ENCODE measurements around the gene GABRB1.

The GABRB1 gene

DNA sequence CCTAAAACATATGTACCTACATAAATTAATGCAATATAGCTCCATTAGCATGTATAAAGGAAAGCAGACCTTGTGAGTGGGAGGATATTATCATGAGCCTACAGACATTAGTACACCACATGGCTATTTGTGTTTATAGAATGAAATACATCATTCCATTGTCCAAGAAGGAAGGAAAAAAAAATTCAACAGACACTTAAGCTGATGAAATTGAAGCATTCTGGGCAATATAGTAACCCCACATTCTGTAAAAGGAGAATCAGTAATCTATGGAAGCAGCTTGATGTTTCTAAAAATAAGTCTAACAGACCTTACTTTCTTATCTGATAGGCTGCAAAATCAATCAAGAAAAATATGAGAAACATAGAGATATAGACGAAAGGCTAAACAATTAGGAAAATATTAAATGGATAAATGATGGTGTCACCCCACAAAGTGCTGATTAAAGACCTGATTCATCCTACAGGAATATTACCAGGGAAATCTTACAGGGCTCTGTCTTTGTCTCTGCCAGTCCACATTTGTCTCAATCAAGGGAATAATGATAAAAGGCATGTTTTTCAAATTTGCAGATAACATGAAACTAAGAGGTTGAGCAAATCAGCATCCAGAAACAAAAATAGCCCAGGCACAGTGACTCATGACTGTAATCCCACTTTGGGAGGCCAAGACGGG, 355.3 kb downstream of the GABRB1 start:
- DNase-seq (ENCODE audit: low read depth): no peak

DNA sequence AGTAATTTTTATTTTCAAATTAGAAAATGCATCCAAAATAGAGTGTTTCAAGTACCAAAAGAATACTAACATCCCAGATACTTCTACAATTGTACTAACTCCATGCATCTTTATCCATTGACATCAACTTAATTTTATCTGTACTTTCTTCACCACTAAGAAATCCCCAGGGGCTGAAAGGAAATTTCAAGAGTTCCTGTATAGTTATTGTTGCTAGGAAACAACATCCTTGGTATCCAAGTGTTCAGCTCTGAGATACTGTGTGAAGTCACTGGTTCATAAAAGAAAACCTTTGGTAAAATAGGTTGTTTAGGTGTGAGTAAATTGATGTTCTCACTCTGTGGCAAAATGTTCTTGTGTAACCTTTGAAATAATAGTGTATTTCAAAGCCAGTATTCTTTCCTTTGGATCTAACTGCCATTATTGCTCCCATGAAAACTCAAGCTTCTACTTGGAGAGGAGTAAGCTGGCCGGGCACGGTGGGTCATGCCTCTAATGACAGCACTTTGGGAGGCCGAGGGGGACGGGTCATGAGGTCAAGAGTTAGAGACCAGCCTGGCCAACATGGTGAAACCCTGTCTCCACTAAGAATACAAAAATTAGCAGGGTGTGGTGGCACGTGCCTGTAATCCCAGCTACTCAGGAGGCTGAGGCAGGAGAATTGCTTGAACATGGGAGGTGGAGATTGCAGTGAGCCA, 359.2 kb downstream of the GABRB1 start:
- DNase-seq (ENCODE audit: low read depth): no peak

- no peak for DNase-seq (ENCODE audit: low read depth)
Observed at GRCh38 chr4:47391256-47391655, 359.9 kb downstream of the GABRB1 start.

- no peak for DNase-seq (ENCODE audit: low read depth)
Observed at GRCh38 chr4:47406408-47406807, 375.0 kb downstream of the GABRB1 start.

DNA sequence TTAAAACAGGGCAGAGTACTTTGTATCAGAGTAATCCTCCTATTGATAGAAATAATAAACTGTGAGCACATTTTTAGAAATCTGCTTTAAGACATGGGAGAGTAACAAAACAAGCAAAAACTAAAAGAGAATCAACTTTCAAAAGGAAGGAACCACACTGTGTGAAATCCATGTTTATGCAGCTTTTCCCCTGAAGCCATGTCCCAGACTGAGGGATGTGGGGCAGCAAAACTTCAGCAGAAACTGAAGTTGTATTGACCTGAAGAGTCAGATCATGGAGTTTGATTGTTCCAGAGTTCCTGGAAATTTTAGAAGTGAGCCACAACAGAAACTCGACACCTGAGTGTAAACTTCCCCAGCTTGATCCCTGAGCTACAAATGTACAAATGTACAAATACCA, 378.9 kb downstream of the GABRB1 start:
- no peak for DNase-seq (ENCODE audit: low read depth)

DNA sequence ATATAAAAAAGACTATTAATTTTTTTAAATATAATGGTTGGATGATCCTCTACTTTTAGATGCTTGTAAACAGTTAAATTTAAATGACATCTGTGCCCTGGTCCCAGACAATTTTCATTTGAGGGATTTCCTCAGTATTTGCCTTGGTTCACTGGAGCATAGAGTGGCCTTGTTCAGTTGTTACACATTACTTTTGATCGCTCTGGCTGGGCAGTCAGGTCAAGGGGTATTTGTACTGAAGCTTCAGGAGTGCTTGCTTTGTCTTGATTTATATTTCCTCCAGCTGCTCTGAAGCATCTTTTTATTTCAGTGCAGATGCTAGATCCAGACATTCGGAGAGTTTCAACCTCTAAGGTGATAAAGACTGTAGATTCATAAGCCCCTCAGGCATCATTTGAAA, 382.2 kb downstream of the GABRB1 start:
- DNase-seq (ENCODE audit: low read depth): no peak

GRCh38 chr4:47415719-47416118, 384.4 kb downstream of the GABRB1 start:
- no peak for DNase-seq (ENCODE audit: low read depth)

DNA sequence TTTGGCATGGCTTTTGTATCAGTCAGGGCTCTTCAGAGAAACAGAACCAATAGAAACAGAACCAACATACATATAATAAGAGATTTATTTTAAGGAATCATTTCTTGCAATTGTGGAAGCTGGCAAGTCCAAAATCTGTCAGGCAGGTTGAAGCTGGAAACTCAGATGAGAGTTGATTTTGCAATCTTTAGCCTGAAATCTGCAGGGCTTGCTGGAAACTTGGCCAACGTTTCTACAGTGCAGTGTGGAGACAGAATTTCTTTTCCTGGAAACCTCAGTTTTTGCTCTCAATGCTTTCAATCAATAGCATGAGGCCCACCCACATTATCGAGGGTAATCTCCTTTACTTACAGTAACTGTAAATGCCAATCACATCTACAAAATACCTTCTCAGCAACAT, 386.8 kb downstream of the GABRB1 start:
- no peak for DNase-seq (ENCODE audit: low read depth)

GRCh38 chr4:47419296-47419695, 387.9 kb downstream of the GABRB1 start:
- DNase-seq (ENCODE audit: low read depth): no peak

- no peak for DNase-seq (ENCODE audit: low read depth)
Observed at GRCh38 chr4:47425628-47426027, 394.3 kb downstream of the GABRB1 start.

DNA sequence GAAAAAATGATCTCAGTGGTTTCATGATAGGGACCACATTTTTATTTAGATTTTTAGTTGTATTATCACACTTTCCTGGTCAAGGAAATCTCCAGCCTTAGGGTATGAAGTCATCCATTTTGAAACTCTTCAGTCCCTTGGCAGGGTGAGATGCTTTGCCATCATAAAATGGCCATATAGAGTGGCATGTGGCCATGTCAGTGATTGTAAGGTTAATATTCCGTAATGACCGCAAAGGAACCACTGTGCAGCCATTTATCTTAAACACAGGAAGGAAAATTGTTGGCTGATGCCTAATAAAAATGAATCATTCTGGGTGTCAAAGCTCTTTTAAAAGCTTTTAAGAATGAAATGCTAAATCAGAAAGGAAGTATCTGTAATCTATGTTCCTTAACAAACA, 396.6 kb downstream of the GABRB1 start:
- DNase-seq (ENCODE audit: low read depth): no peak

- no peak for DNase-seq (ENCODE audit: low read depth)
Observed at GRCh38 chr4:47432749-47433148, 401.4 kb downstream of the GABRB1 start.

GRCh38 chr4:47434931-47435330, 403.6 kb downstream of the GABRB1 start:
- no peak for DNase-seq (ENCODE audit: low read depth)

- DNase-seq (ENCODE audit: low read depth): no peak
Observed at GRCh38 chr4:47442980-47443379, 411.6 kb downstream of the GABRB1 start.

- DNase-seq (ENCODE audit: low read depth): no peak
Observed at GRCh38 chr4:47444031-47444430, 412.7 kb downstream of the GABRB1 start.

GRCh38 chr4:47451657-47452056, 420.3 kb downstream of the GABRB1 start:
- no peak for DNase-seq (ENCODE audit: low read depth)

DNA sequence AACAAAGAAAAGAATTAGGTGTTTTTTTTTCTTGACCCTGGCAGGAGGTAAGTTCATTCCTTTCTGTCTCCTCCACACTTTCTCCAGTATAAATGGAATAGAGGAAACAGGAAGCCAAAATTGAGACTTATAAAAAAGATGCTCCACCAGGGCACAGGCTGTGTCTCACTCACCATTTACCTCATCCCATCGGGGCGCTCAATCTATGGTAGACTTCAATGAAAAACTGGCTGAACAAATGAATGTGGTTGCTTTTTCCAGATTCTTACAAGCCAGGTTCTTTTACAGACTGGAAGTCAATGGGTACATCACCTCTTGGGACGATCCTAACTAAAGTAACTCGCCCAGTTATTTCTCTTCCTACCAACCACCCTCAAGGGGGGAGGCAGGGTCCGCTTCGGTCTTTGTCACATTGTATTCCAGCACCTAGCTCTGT, 431.4 kb downstream of the GABRB1 start:
- DNase-seq (ENCODE audit: low read depth): no peak

- peak; percentile 84 for DNase-seq (ENCODE audit: low read depth)
Observed at GRCh38 chr4:47463235-47463956, 432.0 kb downstream of the GABRB1 start, which contains the start of gene COMMD8. Gene COMMD8, minus strand, starts transcription at chr4:47463702. Its CDS starts 51 bp downstream, at chr4:47463651.

DNA sequence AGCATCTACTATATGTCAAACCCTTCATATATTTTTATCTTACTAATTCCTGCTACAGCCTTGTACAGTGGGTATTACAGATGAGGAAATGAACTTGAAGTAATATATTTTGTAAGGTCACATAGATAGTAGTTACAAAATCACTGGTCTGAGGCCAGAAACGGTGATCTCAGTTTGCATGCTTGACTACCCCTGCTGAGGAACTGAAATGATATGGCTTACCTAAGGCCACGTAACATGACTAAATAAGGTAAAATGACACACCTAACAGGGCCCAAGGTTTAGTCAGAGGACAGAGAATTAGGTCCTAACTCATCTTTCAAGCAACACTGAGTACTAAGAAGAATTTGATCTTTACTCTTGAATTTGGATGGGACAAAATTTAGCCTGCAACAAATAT, 433.6 kb downstream of the GABRB1 start:
- no peak for DNase-seq (ENCODE audit: low read depth)

- no peak for DNase-seq (ENCODE audit: low read depth)
Observed at GRCh38 chr4:47466056-47466785, 434.9 kb downstream of the GABRB1 start.

DNA sequence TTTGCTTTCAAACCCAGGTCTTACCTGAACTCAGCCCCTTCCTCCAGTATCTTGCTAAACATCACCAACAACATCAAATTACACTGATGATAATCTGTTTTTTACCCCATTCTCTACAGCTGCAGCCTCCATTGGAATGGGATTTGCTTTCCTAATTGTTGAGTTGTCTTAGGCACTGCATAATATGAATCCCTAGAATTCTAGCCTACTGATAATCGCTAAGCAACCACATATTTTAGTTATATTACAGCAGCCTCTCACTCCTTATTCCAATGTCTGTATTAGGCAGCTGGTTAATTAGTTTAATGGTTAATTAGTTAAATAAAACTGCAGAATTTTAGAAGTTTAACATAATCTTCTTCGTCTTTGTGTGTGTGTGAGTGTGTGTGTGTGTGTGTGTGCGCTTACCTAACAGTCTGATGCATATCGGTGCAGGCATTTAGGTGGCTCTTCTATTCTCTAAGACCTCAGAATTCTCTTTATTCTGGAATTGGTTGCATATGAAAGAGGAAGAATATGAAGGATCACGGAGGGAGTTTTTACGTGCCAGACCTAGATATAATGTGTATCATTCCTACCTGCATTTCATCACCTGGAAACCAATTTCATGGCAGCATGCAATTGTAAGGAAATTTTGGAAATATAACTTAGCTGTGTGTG, 437.5 kb downstream of the GABRB1 start:
- no peak for DNase-seq (ENCODE audit: low read depth)

DNA sequence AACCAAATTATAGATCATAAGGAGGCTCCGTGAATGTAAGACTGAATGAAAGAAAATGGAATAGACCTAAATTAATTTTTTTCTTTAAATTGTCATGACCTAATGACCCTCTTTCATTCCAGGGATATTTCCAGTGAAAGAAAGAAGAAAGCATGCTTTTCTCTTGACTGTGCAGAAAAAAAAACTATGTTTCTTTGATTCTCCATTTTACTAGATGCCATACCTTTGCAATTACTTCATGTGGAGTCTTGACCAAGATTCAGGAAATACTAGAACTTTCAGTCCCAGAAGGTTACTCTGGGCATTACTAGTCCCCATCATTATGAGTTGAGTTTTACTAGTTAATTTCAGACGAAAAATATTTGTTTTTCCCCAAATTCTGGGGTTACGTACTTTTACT, 438.6 kb downstream of the GABRB1 start:
- DNase-seq (ENCODE audit: low read depth): no peak
